Cardiac muscle cell (in vitro differentiated cells and primary cell): ENCODE measurements around the gene ELP5. TPM values are rescaled to one million over a fixed set of nuclear protein-coding genes. Genes with fewer than 3 reads are reported as not detected.

Experiments
- DNase-seq, 2 donors: peaks; one replicate each; pipeline versions ENCODE4 v3.0.0 to v3.0.0-alpha.2; 2010 to 2017; ENCODE audit warnings: low read depth in 1 of 2, low spot score in 1 of 2
- H3K27ac ChIP-seq: fragments of 200-600 bp; sonication (generic); 2 replicates; pipeline ENCODE4 v1.5.1; 2016
- H3K27me3 ChIP-seq: fragments of 200-600 bp; sonication (generic); 2 replicates; pipeline ENCODE4 v1.6.0; 2016; ENCODE audit warnings: control low read depth
- H3K36me3 ChIP-seq: fragments of 200-600 bp; sonication (generic); 2 replicates; pipeline ENCODE4 v1.5.1; 2016; ENCODE audit warnings: control low read depth
- H3K4me1 ChIP-seq: fragments of 200-600 bp; sonication (generic); 2 replicates; pipeline ENCODE4 v1.8.1; 2017; ENCODE audit warnings: low read depth, mild to moderate bottlenecking, mixed run types
- H3K4me3 ChIP-seq: fragments of 200-600 bp; sonication (generic); 2 replicates; pipeline ENCODE4 v1.5.1; 2016; ENCODE audit warnings: mild to moderate bottlenecking
- H3K9me3 ChIP-seq: fragments of 200-600 bp; sonication (generic); 2 replicates; pipeline ENCODE4 v1.5.1; 2017; ENCODE audit warnings: low read depth, mild to moderate bottlenecking, control low read depth
- CTCF ChIP-seq: IDR thresholded peaks from 2 replicates; pipeline ENCODE4 v1.5.1; 2012; ENCODE audit warnings: low read depth, mild to moderate bottlenecking, low read length
- polyA plus RNA-seq: library from polyadenylated mRNA; unstranded; fragments of >200 nt; fragmentation: Nextera tagmentation; extraction: Ambion mirVana; gene quantifications from 2 replicates; pipeline ENCODE4 v1.2.1, GENCODE V29; 2016
- total RNA-seq: library from RNA; depleted of rRNA; stranded (reverse); fragments of >200 nt; gene quantifications from 2 replicates; pipeline ENCODE4 v1.2.3, GENCODE V29; 2016

The ELP5 gene
- total and polyA plus RNA-seq, 2 experiments from 2014 or later, result 54.5 to 62.3 TPM

GRCh38 chr17:7218166-7218565, 33.8 kb upstream of the ELP5 start:
- Histone ChIP-seq H3K9me3 (no peaks in the 10 kb centered on the region), H3K4me3 (peak overlapping the region; percentile 61), H3K36me3 (peaks cover 13% of the 10 kb centered on the region), H3K27ac (peak overlapping the region; percentile 81), H3K4me1 (peaks cover 32% of the 10 kb centered on the region), H3K27me3 (no peaks in the 10 kb centered on the region)
- TF ChIP-seq CTCF, result no peak
- DNase-seq, result peak in 1 of 2 donors; percentile 64

- H3K9me3 ChIP-seq, result no peaks in the 10 kb centered on the region
- H3K27me3 ChIP-seq, result no peaks in the 10 kb centered on the region
- no peak for TF ChIP-seq CTCF
- H3K4me1 ChIP-seq, result peaks cover 32% of the 10 kb centered on the region
- H3K4me3 ChIP-seq, result no peak overlapping the region
- peaks cover 19% of the 10 kb centered on the region for H3K36me3 ChIP-seq
- no peak for DNase-seq
- peak overlapping the region; percentile 81 for H3K27ac ChIP-seq
These were observed 33.3 kb upstream of the ELP5 start for GRCh38 chr17:7218758-7219157.

DNA sequence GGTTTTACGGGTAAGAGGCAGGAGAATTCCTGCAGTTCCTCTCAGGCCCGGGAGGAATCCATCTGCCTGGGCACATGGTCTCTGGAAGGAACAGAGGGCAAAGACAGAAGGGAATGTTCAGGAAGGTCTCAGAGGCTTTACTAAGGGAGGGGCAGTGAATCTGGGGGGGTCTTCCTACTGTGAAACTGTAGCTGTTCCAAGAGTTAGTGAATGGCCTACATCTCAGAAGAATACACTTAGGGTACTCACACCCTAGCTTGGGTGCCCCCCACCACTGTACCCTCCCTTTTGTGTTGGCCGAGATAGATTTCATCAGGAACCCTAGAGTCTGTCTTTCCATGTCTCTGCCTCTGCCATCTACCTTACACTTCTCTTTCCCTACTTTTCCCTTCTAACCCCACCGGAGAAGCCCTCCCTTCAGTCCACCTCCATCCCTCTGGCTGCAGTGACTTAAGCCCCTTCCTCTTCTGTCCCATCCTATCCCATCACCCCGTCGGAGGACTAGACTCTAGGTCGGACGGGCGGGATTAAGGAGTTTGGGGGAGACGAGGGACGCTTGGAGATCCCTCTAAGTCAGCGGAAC, 32.7 kb upstream of the ELP5 start:
- no peaks in the 10 kb centered on the region for H3K27me3 ChIP-seq
- peak overlapping the region; percentile 82 for H3K4me3 ChIP-seq
- no peaks in the 10 kb centered on the region for H3K9me3 ChIP-seq
- no peak for DNase-seq
- peaks cover 23% of the 10 kb centered on the region for H3K36me3 ChIP-seq
- no peak for TF ChIP-seq CTCF
- peak overlapping the region; percentile 81 for H3K27ac ChIP-seq
- H3K4me1 ChIP-seq, result peaks cover 32% of the 10 kb centered on the region

GRCh38 chr17:7219812-7220592, 32.0 kb upstream of the ELP5 start, which contains the start of the genes ACADVL and DLG4:
Gene ACADVL, plus strand, starts transcription at chr17:7219938. Its CDS starts 47 bp downstream, at chr17:7219985.
Gene DLG4, minus strand, starts transcription at chr17:7219836.
- H3K9me3 ChIP-seq, result no peaks in the 10 kb centered on the region
- H3K27me3 ChIP-seq, result no peaks in the 10 kb centered on the region
- H3K4me3 ChIP-seq, result peak within 1 kb of the TSS; percentile 82
- H3K36me3 ChIP-seq, result peaks cover 28% of the 10 kb centered on the region
- peak within 1 kb of the TSS; percentile 81 for H3K27ac ChIP-seq
- peak; percentile 90 to 94 for DNase-seq
- no peak for TF ChIP-seq CTCF
- peaks cover 32% of the 10 kb centered on the region for H3K4me1 ChIP-seq

DNA sequence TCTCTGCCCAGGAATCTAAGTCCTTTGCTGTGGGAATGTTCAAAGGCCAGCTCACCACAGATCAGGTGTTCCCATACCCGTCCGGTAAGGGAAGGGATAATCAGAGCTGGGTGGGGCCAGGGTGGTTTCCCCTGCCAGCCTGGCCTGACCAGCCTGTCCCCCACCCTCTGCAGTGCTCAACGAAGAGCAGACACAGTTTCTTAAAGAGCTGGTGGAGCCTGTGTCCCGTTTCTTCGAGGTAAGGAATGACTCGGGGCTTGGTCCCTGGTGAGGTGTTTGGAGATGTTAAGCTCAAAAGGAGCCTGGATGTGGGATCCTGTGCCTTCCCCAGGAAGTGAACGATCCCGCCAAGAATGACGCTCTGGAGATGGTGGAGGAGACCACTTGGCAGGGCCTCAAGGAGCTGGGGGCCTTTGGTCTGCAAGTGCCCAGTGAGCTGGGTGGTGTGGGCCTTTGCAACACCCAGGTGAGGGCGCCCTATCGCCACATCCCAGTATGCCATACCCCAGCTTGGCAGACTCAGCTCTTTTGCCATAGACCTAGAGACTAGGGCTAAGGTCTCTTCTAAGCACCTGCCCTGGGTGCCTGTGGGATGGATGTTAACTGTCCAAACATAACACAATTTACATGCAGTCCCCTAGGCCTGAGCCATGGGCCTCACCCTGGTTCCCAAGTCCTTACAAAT, 31.3 kb upstream of the ELP5 start:
- H3K27ac ChIP-seq, result peak overlapping the region; percentile 66

More for the DNA sequence above, 31.3 kb upstream of the ELP5 start:
- Histone ChIP-seq H3K4me3 (peak overlapping the region; percentile 82), H3K9me3 (no peaks in the 10 kb centered on the region), H3K36me3 (peaks cover 35% of the 10 kb centered on the region), H3K4me1 (peaks cover 26% of the 10 kb centered on the region), H3K27me3 (no peaks in the 10 kb centered on the region)
- peak; percentile 50 for TF ChIP-seq CTCF
- DNase-seq, result peak; percentile 37 to 71
